HG03139 (cell line): ENCODE measurements around the gene SQSTM1.

Experiments
- ATAC-seq: cut with Tn5 transposase; IDR thresholded peaks from one replicate; pipeline ENCODE4 v1.9.1; 2021; ENCODE audit not compliant: unreplicated experiment

The SQSTM1 gene

DNA sequence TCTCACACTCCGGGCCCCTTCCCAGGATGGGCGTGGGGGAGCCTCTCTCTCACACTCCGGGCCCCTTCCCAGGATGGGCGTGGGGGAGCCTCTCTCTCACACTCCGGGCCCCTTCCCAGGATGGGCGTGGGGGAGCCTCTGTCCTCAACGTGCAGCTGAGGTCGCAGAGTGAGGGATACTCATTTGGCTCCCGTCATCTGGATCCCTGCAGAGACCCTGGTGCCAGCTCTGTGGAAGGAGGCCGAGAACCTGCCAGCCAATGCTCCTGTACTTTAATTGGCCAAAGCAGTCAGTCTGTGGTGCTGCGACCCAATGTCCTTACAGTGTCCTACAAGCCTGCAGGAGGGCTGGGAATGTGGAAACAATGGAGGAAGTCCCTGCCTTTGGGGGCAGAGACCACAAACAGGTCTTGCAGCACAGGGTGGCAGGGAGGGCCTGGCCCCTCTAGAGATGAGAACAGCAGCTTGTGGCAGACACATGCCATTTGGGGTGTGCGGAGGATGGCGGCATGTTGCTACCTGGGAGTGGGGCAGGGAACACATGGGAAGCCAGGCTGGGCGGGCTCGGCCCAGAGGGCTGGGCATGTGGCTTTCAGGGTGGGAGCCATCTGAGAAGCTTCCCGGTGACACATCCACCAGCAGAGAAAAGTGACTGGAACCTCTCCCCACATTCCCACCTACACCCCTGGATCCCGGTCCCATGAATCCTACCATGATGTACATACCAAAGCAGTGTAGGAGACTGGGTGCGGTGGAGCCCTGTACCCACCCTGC is 51.5 kb downstream of the SQSTM1 start:
- ATAC-seq = no peak

DNA sequence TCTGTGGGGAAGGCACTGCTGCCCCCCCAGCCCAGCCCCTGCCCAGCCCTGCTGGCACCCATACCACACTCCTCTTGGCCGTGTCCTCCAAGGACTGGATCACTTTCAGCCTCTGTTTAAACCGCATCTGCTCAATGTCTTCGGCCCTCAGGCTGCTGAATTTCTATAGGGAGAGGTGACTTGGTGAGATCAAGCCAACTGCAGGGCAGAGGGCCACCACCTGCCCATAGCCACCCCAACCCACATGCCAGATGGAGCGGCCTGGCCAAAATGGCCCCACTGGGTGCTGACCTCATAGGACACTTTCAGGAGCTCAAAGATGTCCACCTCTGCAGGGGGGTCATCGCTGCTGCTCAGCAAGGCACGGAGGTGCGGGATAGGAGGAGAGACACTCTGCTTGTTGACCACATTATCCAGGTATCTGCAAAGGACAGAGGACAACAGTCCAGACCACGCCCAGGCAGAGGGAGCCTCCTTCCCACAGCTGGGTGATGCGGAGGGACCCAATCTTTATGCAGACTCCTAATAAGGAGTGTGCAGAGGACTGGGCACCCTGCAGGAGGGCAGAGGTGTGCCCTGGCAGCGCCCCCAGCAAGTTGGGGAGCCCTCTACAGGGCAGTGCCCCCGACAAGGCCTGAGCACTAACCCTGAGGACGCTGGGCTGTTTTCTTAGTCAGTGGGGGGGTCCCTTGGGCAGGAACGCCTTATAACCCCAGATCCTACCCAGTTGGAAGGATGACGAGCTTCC is 52.3 kb downstream of the SQSTM1 start:
- ATAC-seq = no peak

DNA sequence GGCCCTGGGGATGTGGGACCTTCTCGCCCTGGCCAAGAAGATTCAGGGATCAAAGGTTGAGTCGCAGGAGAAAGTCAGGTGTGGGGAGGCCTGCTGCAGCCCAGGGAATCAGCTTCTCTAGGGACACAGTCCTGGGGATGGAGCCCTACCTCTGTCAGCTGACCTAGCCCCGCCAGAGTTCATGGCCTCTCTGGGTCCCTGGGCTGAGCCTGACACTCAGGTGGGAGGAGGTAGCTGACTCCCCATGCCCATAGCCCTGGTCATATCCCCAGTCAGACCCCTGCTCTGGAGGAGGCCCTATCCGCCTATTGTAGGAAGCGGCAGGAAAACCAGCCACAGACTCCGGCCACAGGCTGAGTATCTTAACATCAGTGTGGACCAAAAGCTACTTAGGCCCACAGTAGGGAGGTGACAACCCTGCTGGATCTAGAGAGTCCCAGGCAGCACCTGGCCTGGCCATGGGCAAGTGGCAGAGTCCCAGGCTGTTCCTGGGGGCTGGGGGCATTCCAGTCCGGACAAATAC is 52.9 kb downstream of the SQSTM1 start:
- no peak for ATAC-seq

DNA sequence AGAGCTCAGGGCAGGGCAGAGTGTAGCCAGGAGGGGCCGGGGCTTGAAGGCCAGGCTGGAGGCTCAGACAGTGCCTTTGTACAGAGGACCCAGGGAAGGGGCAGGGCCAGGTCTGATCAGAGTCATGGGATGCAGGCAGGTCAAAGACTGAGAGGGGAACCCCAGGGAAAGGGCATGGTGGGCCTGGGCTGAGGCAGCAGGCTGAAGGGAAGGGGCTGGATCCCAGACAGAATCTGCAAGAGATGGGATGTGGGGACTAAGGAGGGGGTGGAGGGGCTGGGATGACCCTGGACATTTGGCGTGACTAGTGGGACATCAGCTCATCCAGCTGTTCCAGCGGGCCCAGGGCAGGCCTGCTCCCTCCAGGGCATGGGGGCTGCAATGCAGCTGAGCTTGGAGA is 53.4 kb downstream of the SQSTM1 start:
- ATAC-seq = no peak

DNA sequence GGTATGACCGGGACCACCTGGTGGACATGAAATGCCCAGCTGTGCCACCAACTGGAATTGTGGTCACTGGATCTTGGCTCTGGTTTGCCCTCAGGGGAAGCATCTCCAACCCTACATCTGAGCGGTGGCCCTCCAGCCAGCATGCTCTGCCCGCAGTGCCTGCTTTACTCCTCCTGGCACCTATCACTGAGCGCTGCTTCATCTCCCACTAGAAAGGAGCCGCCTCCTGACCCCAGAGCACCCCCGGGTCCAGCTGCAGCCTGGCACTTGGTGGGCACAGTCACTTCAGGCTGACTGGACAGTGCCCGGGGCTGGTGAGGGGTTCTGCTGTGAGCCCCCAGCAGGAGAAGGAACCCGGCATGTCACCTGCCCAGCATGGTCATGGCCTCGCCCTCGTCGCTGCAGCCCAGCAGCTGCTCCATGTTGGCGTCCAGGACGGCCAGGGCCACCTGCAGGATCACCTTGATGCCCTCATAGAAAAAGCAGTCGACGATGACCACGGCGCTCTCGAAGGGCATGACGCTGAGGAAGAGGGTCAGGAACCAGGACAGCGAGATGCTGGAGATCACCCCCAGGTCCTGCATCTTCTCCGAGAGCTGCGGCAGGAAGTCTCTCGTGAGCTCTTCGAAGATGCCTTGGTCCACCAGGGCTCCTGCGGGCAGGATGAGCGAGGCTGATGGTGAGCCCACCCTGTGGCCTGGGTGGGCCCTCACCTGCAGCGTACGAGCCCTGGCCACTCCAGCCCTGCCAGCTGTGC is 54.0 kb downstream of the SQSTM1 start:
- ATAC-seq = no peak

DNA sequence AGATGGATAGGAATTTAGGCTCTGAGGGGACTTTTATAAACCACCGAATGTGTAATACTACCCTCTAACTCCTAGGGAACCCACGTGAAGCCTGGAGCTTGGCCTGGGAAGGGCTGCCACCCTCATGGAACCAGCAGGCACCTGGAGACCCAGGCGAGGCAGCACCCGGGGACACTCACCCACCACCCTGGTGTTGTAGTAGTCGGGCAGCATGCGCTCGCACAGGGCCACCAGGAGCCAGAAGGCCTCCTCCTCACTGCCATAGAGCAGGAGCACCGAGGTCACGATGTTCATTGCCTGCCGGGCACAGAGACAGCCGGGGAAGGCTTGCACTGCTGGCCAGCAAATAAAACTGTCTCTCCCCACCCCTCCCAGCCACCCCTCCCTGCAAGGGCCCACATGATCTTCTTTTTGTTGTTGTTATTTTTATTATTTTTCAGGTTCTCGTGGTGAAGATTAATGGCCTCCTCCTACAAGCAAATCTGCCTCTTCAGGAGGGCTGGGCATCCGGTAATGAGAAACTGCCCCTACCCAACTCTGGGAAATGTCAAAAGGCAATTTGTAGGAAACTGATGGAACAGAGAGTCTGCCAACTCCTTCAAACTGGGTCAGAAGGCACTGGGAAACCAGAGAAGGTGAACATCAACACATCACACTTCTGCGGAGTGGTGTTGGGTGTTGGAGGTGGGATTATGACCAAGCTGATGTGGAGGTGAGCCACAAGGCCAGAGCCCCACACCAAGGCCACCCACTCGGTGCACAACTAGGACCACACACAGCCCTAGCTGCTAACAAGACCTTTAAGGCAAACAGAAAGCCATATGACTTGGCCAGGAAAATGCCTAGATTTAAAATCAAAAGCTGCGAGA is 55.3 kb downstream of the SQSTM1 start:
- ATAC-seq = no peak

DNA sequence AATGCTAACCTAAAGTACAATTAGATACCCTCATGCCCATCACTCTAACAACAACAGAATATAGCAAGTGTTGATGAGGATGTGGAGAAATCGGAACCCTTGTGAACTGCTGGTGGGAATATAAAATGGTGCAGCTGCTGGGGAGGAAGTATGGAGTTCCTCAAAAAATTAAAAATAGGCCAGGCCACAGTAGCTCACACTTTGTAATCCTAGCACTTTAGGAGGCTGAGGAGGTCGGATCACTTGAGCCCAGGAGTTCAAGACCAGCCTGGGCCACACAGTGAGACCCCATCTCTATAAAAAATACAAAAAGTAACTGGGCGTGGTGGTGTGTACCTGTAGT is 55.9 kb downstream of the SQSTM1 start:
- ATAC-seq = no peak

DNA sequence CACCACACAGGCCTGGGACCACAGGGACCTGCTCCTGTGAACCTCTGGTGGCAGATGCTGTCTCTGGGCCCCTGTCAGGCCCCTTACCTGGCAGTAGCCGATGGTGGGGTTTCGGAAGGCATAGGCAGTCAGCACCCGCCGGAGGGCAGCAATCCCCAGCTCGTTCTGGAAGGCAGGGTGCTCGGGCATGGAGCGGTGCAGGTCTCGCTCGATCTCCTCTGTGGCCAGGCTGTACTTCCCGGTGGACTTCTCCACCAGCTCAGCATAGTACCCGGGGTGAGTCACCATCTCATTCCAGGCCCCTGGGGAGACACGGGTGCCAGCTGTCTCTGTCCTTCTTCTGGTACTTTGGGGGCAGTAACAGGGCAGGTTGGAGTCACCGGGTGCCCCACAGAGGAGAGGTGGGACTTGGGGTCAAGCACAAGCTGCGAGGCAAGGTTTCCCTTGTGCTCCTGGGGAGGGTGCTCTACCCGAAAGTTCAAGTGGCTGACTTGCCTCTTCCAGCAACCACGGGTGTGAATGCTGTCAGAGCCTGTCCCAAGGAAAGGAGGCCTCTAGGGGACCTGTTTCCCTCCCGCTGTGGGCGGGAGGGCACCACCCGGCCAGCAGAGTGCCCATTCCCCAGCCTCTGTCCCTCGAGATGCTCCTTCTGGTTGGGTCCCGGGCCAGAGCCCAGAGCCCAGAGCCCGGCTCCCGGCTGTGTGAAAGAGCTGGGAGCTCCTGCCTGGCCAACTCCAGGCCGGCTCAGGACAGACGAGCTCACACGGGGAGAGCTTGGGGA is 57.7 kb downstream of the SQSTM1 start:
- no peak for ATAC-seq

DNA sequence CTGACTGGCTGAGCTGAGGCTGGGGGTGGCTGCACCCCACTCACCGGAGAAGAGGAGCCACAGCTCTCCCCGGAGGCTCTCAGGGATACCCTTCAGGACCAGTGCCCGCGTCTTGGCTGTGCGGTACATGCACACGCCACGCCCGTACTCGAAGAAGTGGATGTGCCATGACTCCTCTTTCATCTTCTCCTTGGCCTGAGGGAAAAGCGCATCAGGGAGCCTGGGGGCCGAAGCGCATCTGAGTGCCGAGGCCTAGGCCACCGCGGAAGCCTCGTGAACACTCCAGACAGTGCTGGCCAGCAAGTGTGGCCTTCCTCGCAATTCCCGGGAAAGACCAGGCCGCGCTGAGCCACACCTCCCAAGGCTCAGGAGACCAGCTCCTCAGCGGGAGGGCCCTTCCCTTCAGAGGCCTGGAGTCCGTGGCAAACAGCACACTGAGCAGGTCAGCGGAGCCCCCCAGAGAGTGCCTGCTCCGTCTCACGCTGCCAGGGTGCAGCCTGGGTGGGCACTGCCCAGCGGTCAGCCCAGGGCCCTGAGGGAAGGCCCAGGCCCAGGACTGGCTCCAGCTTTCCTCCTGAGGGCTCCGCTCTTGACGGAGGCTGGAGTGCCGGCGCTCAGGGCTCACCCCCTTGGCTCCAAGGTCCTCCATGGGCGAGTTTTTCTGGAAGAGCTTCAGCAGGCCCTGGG is 58.4 kb downstream of the SQSTM1 start:
- no peak for ATAC-seq

DNA sequence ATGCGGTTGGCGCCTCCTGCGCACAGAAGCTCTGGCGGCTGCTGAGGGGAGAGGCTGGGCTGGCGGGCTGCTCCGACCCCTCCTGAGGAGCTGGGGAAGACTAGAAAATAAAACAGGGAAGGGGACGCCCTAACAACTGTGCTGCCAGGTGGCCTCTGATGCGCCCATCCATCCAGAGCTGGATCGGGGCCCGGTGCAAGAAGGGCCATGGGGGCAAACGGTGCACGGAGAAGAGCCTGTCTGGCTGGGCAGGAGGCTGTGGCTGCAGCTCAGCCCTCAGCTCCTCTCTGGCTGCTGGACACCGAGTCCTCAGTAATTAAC is 58.9 kb downstream of the SQSTM1 start:
- ATAC-seq = no peak

DNA sequence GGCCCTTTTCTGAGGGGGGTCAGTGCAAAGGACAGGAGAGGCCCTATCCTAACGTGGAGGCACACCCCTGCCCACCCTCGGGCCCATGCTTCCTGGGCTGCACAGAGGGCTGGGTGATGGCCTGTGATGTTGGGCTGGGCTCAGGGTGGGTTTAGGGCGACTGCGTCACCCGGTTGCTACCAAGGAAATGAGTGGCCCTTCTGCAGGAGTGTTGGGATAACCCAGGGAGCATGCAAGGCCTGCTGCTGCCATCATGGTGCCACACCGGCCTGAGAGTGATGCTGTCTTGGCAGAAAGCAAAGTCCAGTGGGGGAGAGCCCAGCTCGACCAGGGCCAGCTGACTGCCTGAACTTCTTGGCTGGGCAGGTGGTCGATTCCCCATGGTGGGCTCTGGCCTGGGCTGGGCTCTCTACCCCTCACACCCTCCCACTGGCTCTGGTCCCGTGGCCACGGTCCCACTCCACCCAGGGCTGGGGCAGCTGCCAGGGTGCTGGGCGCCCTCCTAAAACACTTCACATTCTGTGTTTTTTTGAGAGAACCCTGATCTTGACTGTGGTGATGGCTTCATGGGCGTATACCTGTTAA is 59.5 kb downstream of the SQSTM1 start:
- no peak for ATAC-seq

DNA sequence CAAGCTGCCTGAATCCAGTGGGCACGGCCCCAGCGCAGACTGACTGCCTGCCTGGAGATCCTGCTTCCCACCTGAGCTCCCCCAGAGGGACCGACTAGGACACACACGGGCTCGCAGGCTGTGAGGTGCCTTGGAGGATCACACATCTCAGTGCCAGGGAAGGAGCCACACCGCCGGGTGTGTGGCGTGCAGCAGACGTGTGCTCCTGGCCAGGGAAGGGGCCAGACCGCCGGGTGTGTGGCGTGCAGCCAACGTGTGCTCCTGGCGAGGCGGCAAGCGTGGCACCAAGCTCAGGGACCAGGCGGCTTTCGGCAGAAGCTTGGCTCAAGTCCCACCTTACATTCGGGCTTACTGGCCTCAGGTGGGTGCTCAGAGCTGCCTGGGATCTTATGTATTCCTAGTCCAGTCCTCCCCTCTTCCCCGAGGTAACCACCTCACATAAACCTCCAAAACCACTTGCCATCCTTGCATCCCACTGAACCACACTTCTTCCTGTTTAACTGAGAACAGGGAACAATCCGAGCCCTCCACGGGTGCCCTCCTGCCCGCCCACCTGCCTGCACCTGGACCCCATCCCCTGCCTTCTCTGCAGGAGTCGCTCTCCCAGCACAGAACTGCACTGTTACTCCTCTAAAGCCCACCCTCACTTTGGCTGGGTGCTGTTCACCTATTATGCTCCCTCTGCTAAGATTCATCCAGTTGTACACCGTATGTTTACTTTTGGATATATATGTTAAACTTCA is 60.3 kb downstream of the SQSTM1 start:
- no peak for ATAC-seq

DNA sequence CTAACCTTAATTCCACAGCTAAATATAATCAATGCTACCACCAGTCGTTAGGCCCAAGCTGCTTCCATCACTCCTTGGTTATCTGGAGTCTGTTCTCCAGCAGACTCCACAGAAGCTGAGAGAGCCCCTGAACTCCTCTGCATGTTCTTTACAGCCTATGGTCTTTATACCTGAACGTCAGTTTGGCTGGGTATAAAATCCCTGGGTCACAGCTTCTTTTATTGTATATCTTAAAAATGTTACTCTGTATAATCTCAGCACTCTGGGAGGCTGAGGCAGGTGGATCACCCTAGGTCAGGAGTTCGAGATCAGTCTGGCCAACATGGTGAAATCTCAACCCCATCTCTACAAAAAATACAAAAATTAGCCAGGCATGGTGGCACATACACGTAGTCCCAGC is 61.6 kb downstream of the SQSTM1 start:
- no peak for ATAC-seq

DNA sequence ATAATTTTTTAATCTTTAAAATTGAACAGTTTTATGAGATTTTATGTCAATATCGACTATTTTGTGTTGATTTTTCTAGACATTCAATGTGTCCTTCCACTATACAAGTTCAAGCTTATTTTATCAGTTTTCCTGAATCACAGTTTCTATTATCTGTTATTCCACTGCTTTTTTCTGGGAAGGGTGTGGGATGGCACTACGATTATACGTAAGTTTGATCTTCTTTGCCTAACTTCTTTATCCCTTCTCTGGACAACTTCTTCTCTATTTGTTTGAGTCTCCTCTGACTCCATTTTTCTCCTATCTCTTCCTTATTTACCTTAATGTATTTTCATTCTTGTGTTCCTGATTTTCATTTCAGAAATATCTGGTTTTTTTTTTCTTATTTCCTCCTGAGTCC is 62.5 kb downstream of the SQSTM1 start:
- ATAC-seq = no peak

DNA sequence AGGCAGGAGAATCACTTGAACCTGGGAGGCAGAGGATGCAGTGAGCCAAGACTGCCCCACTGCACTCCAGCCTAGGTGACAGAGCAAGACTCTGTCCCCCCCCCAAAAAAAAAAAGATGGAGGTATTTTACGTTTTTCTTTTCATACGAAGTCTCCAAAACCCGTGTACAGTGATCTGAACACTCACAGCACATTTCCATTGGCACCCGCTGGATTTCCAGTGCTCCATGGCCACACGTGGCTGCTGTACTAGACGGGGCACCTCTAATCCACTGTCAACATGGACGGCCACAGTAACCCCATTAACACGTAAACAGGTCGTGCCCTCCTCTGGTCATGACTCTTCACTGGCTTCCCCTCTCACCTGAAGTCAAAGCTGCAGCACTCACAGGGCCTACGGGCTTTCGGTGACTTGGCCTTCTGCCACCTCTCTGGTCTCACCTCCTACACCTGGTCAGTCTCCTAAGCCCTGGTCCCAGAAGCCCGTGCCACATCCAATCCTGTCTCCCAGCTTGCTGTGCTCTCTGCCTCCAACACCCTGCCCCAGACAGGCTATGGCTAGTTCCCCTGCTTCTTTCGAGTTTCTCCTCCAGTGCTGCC is 64.9 kb downstream of the SQSTM1 start:
- ATAC-seq = no peak

DNA sequence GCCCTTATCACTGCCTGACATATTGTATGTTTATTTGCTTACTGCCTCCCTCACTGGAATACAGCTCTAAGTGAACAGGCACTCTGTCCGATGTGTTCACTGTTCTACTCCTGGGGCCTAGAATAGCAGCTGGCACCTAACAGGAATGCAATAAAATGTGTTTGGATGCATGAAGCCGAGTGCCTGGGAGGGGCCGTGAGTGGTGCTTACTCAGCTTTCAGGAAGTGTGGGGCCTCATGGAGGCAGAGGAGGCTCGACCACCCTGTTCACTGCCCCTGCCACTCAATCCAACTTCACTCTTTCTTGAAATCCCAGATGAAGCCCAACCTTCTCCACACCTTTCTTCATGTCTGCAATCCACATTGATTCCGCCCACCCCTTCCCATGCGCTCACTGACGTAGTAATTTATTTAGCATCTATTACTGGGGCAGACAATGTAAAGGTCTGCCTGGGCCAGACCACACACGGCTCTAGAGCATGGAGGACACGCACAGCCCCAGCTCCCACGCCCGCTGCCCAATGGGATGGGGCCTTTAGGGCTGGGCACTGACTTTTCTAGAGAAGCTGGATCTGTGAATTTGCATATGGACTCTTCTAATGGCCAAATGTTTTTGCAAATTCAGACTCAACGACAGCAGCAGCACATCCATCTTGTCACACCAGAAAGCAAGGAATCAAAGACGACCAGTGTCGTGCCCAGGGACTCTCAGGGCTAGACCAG is 65.6 kb downstream of the SQSTM1 start:
- no peak for ATAC-seq

DNA sequence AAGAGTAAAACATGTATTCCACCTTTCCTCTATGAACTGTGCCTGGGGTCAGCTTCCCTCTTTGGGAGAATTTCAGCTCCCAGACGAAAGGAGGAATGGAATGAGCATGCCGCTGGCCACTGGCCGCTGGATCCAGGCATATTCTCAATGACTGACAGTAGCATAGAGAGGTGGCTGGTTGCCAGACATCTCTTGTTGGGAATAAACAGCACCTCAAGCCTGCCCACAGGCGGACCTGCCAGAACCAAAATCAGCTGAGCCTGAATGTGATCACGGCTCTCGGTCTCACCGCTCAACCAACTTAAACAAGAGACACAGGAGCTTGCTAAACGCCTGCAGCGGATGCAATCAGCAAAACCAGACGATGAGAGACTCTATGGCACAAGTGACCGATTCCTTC is 66.4 kb downstream of the SQSTM1 start:
- no peak for ATAC-seq
